Panc1 (cell line): Measurements from ENCODE around the gene EIPR1. TPM values are rescaled to one million over a fixed set of nuclear protein-coding genes. Genes with fewer than 3 reads are reported as not detected.

Experiments
- ATAC-seq: fragments of 200-7000 bp; cut with Tn5 transposase; 2 replicates; pipeline ENCODE4 v1.9.1; 2020; ENCODE audit warnings: mild to moderate bottlenecking, moderate library complexity
- BruUV-seq: library from RNA; stranded (reverse); fragments of 400-500 nt; replicated peaks from 2 replicates; lab custom pipeline; 2021; lab: Mats Ljungman, UMichigan
- CTCF ChIA-PET: fragments of 300-600 bp; sonication (Branson Sonifier 250); formaldehyde crosslinking; loops from one replicate; lab custom pipeline; 2022; ENCODE audit warnings: antibody characterized with exemption; lab: Charles Lee
- POLR2A ChIA-PET: fragments of 300-600 bp; sonication (Branson Sonifier 250); formaldehyde crosslinking; loops from one replicate; lab custom pipeline; 2022; ENCODE audit warnings: antibody characterized with exemption; lab: Charles Lee
- DNase-seq: peaks from one replicate; pipeline ENCODE4 v3.0.0-alpha.2; 2010; ENCODE audit warnings: low read depth, low spot score
- H3K27ac ChIP-seq: 2 replicates; pipeline ENCODE4 v1.5.1; 2011; ENCODE audit warnings: mild to moderate bottlenecking, low read length, inconsistent platforms
- H3K27me3 ChIP-seq: fragments of 200-500 bp; sonication (Bioruptor generic); 2 replicates; pipeline ENCODE4 v1.6.0; 2014; ENCODE audit warnings: low read length, inconsistent platforms; ENCODE audit not compliant: control insufficient read depth, insufficient read depth
- H3K36me3 ChIP-seq: fragments of 200-500 bp; sonication (Bioruptor generic); 2 replicates; pipeline ENCODE4 v1.5.1; 2014; ENCODE audit warnings: inconsistent platforms, mild to moderate bottlenecking, low read length, moderate library complexity; ENCODE audit not compliant: control insufficient read depth, insufficient read depth
- H3K4me1 ChIP-seq: 2 replicates; pipeline ENCODE4 v1.5.1; 2011; ENCODE audit warnings: inconsistent platforms, mild to moderate bottlenecking, low read length, moderate library complexity; ENCODE audit not compliant: control insufficient read depth, insufficient read depth
- H3K4me3 ChIP-seq, 2 experiments: 2 replicates each; pipeline ENCODE4 v1.5.1; 2011 to 2012; ENCODE audit warnings: low read depth in 2 of 2, low read length in 2 of 2, mild to moderate bottlenecking in 2 of 2, inconsistent platforms in 1 of 2, moderate library complexity in 1 of 2
- H3K9me3 ChIP-seq: fragments of 200-500 bp; sonication (Bioruptor generic); 2 replicates; pipeline ENCODE4 v1.5.1; 2014; ENCODE audit warnings: low read depth, mild to moderate bottlenecking, inconsistent platforms, low read length, moderate library complexity; ENCODE audit not compliant: control insufficient read depth, insufficient read depth
- CTCF ChIP-seq: fragments of 450-650 bp; IDR thresholded peaks from 2 replicates; pipeline ENCODE4 v1.5.1; 2017; ENCODE audit warnings: mild to moderate bottlenecking
- POLR2AphosphoS5 ChIP-seq: IDR thresholded peaks from 2 replicates; pipeline ENCODE4 v1.6.1; 2012; ENCODE audit warnings: mild to moderate bottlenecking, low read depth, low read length, moderate library complexity
- REST ChIP-seq, 2 experiments: IDR thresholded peaks; 2 replicates each; pipeline ENCODE4 v1.6.1; 2011 to 2012; ENCODE audit warnings: low read depth in 2 of 2, control low read depth in 1 of 2, low read length in 1 of 2, mild to moderate bottlenecking in 1 of 2, moderate library complexity in 1 of 2; ENCODE audit not compliant: insufficient read depth in 1 of 2
- SIN3A ChIP-seq: IDR thresholded peaks from 2 replicates; pipeline ENCODE4 v1.6.1; 2012; ENCODE audit warnings: low read depth, mild to moderate bottlenecking, low read length, moderate library complexity, borderline replicate concordance; ENCODE audit not compliant: insufficient read depth
- TCF7L2 ChIP-seq: IDR thresholded peaks from 2 replicates; pipeline ENCODE4 v1.6.1; 2011; ENCODE audit warnings: mild to moderate bottlenecking, low read depth, low read length, inconsistent platforms
- in situ Hi-C: cut with HindIII; loops from 2 replicates; pipeline ENCODE4 v1.10.0; 2016; ENCODE audit warnings: low sequenced_read_pairs, low pct_unique_long_range_greater_than_20kb
- intact Hi-C: fragments of 100-400 bp; cut with micrococcal nuclease; formaldehyde crosslinking; loops from one replicate; pipeline ENCODE4 v1.10.0; 2022; ENCODE audit not compliant: unreplicated experiment
- total RNA-seq: library from RNA; stranded (reverse); gene quantifications from one replicate; pipeline ENCODE4 v1.2.1, GENCODE V29; 2021; ENCODE audit not compliant: unreplicated experiment

EIPR1 gene
- total RNA-seq, 1 experiment from 2014 or later: 26.7 TPM

GRCh38 chr2:3342324-3342723, 35.3 kb downstream of the EIPR1 start:
- DNase-seq (no peak), ATAC-seq (no peak)
- BruUV-seq: no TSS peak
- in situ Hi-C loops: no loop called here
- H3K4me1 ChIP-seq: no peaks in the 10 kb centered on the region
- no peaks in the 10 kb centered on the region for H3K27me3 ChIP-seq
- no peak for TF ChIP-seq POLR2AphosphoS5
- TF ChIP-seq SIN3A: no peak
- no peak for TF ChIP-seq REST (IDR thresholded peaks at IDR 0.05; ENCODE audit: insufficient read depth in 1 of 2, low read depth in 2 of 2, low read length in 1 of 2)
- CTCF ChIA-PET: no interaction called here
- H3K4me3 ChIP-seq: no peak overlapping the region
- intact Hi-C loops: no loop called here
- no peaks in the 10 kb centered on the region for H3K9me3 ChIP-seq
- no peaks in the 10 kb centered on the region for H3K36me3 ChIP-seq
- POLR2A ChIA-PET: no interaction called here
- H3K27ac ChIP-seq: no peak overlapping the region

- CTCF ChIA-PET: no interaction called here
- POLR2A ChIA-PET: no interaction called here
- ATAC-seq (no peak), DNase-seq (no peak)
- Histone ChIP-seq H3K27ac (no peak overlapping the region), H3K27me3 (no peaks in the 10 kb centered on the region), H3K4me1 (no peaks in the 10 kb centered on the region), H3K36me3 (no peaks in the 10 kb centered on the region), H3K9me3 (no peaks in the 10 kb centered on the region), H3K4me3 (no peak overlapping the region)
- intact Hi-C loops (no loop called here), in situ Hi-C loops (no loop called here)
- no TSS peak for BruUV-seq
- TF ChIP-seq TCF7L2 (no peak), POLR2AphosphoS5 (no peak), REST (IDR thresholded peaks at IDR 0.05; ENCODE audit: insufficient read depth in 1 of 2, low read depth in 2 of 2, low read length in 1 of 2) (no peak), CTCF (no peak), SIN3A (no peak)
Measured at GRCh38 chr2:3341336-3341735, 36.3 kb downstream of the EIPR1 start.
